Ishikawa (cell line): ENCODE measurements around the gene SLC29A1.

Experiments used
- CEBPB ChIP-seq: IDR thresholded peaks from 2 replicates; pipeline ENCODE4 v1.6.1; 2012
- CREB1 ChIP-seq: IDR thresholded peaks from 2 replicates; pipeline ENCODE4 v1.6.1; 2012; ENCODE audit warnings: low read depth
- EGR1 ChIP-seq: IDR thresholded peaks from 2 replicates; pipeline ENCODE4 v1.6.1; 2012
- EP300 ChIP-seq: IDR thresholded peaks from 2 replicates; pipeline ENCODE4 v1.6.1; 2012; ENCODE audit warnings: borderline replicate concordance
- FOXM1 ChIP-seq: IDR thresholded peaks from 2 replicates; pipeline ENCODE4 v1.6.1; 2012; ENCODE audit warnings: low read depth, borderline replicate concordance
- NFIC ChIP-seq: IDR thresholded peaks from 2 replicates; pipeline ENCODE4 v1.6.1; 2012
- RAD21 ChIP-seq: IDR thresholded peaks from 2 replicates; pipeline ENCODE4 v1.6.1; 2012; ENCODE audit warnings: low read depth
- REST ChIP-seq: IDR thresholded peaks from 2 replicates; pipeline ENCODE4 v1.6.1; 2012; ENCODE audit warnings: low read depth, mild to moderate bottlenecking
- TAF1 ChIP-seq: IDR thresholded peaks from 2 replicates; pipeline ENCODE4 v1.6.1; 2012; ENCODE audit warnings: low read depth, mild to moderate bottlenecking
- TCF12 ChIP-seq: IDR thresholded peaks from 2 replicates; pipeline ENCODE4 v1.6.1; 2012; ENCODE audit warnings: low read depth
- TEAD4 ChIP-seq: IDR thresholded peaks from 2 replicates; pipeline ENCODE4 v1.6.1; 2012
- YY1 ChIP-seq: IDR thresholded peaks from 2 replicates; pipeline ENCODE4 v1.6.1; 2012; ENCODE audit warnings: low read depth
- ZBTB7A ChIP-seq: IDR thresholded peaks from 2 replicates; pipeline ENCODE4 v1.6.1; 2012; ENCODE audit warnings: low read depth
- TF ChIP-seq, protein P1 (sequence below): IDR thresholded peaks from 2 replicates; pipeline ENCODE4 v1.6.1; 2012
- TF ChIP-seq, protein P2 (sequence below): IDR thresholded peaks from 2 replicates; pipeline ENCODE4 v1.6.1; 2012

SLC29A1 gene

GRCh38 chr6:44223319-44224028, at the start of gene SLC29A1:
Gene SLC29A1 (plus strand): TSS chr6:44223595. CDS start chr6:44227314, 3,719 bp downstream.
- TF ChIP-seq, protein P1, sequence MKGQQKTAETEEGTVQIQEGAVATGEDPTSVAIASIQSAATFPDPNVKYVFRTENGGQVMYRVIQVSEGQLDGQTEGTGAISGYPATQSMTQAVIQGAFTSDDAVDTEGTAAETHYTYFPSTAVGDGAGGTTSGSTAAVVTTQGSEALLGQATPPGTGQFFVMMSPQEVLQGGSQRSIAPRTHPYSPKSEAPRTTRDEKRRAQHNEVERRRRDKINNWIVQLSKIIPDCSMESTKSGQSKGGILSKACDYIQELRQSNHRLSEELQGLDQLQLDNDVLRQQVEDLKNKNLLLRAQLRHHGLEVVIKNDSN = peak; percentile 67
- TF ChIP-seq, protein P2, sequence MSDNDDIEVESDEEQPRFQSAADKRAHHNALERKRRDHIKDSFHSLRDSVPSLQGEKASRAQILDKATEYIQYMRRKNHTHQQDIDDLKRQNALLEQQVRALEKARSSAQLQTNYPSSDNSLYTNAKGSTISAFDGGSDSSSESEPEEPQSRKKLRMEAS = peak; percentile 94
- TF ChIP-seq TEAD4 (no peak), RAD21 (no peak), NFIC (no peak), CEBPB (no peak), TCF12 (no peak), CREB1 (no peak), EGR1 (no peak), ZBTB7A (peak; percentile 96), YY1 (no peak)

DNA sequence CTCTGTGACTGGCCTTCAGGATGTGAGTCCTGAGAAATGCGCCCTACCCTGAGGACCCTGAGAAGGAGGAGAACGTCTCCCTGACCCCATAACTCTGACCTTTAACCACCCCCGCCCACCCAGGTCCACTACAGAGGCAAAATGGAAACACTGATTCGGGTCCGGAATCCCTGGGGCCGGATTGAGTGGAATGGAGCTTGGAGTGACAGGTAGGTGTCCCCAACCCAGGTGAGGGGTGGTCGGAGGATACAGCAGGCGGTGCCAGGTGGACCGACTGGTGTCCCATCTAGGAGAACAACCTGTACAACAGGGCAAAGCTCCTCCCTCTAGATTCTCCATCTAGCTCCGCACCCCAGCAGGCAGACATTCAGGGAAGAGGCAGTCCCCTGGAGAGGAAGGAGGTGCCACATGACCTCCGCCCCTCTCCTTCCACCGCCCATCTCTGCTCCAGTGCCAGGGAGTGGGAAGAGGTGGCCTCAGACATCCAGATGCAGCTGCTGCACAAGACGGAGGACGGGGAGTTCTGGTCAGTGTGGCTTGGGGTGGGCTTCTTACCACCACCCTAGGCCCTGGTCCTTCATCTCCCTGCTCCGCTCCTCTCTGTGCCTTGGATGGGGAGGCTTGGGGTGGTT, 47.1 kb upstream of the SLC29A1 start:
- TF ChIP-seq, protein P1 = peak; percentile 56
- no peak for TF ChIP-seq YY1
- no peak for TF ChIP-seq EP300
- no peak for TF ChIP-seq CREB1
- no peak for TF ChIP-seq CEBPB
- no peak for TF ChIP-seq TEAD4
- no peak for TF ChIP-seq EGR1

DNA sequence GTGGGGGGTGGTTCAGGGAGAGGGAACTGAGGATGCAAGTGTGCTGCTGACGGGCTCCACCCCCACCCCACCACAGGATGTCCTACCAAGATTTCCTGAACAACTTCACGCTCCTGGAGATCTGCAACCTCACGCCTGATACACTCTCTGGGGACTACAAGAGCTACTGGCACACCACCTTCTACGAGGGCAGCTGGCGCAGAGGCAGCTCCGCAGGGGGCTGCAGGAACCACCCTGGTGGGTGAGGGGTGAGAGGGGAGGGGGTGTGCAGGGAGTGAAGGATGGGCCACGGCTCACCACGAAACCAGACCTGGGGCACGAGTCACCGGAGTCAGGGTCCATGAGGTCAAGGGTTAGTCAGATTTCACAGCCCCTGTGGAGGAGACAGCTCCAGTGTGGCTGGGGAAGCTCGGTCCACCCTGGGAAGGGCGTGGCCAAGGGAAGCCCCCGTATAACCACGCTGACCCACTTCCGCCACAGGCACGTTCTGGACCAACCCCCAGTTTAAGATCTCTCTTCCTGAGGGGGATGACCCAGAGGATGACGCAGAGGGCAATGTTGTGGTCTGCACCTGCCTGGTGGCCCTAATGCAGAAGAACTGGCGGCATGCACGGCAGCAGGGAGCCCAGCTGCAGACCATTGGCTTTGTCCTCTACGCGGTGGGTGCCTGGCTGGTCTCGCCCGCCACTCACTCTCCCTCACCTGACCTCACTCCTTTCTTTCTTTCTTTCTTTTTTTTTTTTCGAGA, 46.5 kb upstream of the SLC29A1 start:
- TF ChIP-seq RAD21 (no peak), EGR1 (no peak), EP300 (no peak), TEAD4 (no peak), FOXM1 (no peak), TCF12 (no peak), YY1 (no peak), REST (no peak), CREB1 (no peak), ZBTB7A (no peak), TAF1 (no peak)
- TF ChIP-seq, protein P1 = no peak
- TF ChIP-seq, protein P2 = no peak

- TF ChIP-seq CEBPB (no peak), YY1 (no peak), TEAD4 (no peak), TAF1 (no peak), REST (no peak), EP300 (no peak), TCF12 (no peak), CREB1 (no peak), NFIC (no peak), EGR1 (no peak)
- TF ChIP-seq, protein P1 = no peak
- TF ChIP-seq, protein P2 = no peak
Measured at GRCh38 chr6:44177691-44178423, 45.5 kb upstream of the SLC29A1 start.
